Gastrocnemius medialis (tissue), 4 donors: ENCODE data around the gene CGNL1.

Source experiments
- CTCF ChIP-seq, 5 experiments: fragments of 450-650 bp in 3 of 5; fragments of 200-600 bp in 2 of 5; sonication (generic) in 2 of 5; IDR thresholded peaks in 4 of 5; conservative IDR thresholded peaks in 1 of 5; 1 replicate in 4 of 5; 2 replicates in 1 of 5; pipeline ENCODE4 v1.5.1; 2016 to 2019; ENCODE audit warnings: antibody characterized with exemption in 5 of 5, mild to moderate bottlenecking in 3 of 5, moderate library complexity in 3 of 5
- POLR2A ChIP-seq, 2 donors: fragments of 450-650 bp; IDR thresholded peaks; one replicate each; pipeline ENCODE4 v1.6.1; 2017; ENCODE audit warnings: antibody characterized with exemption in 2 of 2, mild to moderate bottlenecking in 2 of 2, moderate library complexity in 2 of 2

- TF ChIP-seq CTCF (IDR thresholded peaks at IDR 0.05 in 4 of 5, conservative IDR thresholded peaks at IDR 0.05 in 1 of 5): no peak
- TF ChIP-seq POLR2A (IDR thresholded peaks at IDR 0.05): no peak
Measured at GRCh38 chr15:57423599-57424140, 47.4 kb downstream of the CGNL1 start.
